A549 (cell line): ENCODE results near the gene FILIP1L.

Experiments
- BHLHE40 ChIP-seq: IDR thresholded peaks from 2 replicates; pipeline ENCODE4 v1.6.1; 2012; ENCODE audit warnings: low read depth, low read length, inconsistent platforms
- EP300 ChIP-seq, 2 experiments: fragments of >200 bp; sonication (Bioruptor Twin); formaldehyde crosslinking; IDR thresholded peaks; 2 replicates in 1 of 2; 3 replicates in 1 of 2; pipeline ENCODE4 v1.6.1; 2016 to 2017
- KDM1A ChIP-seq: fragments of 200-600 bp; sonication (generic); IDR thresholded peaks from 2 replicates; pipeline ENCODE4 v1.6.1; 2016; ENCODE audit warnings: low read depth, mild to moderate bottlenecking
- POLR2A ChIP-seq: IDR thresholded peaks from 2 replicates; pipeline ENCODE4 v1.6.1; 2012; ENCODE audit warnings: mild to moderate bottlenecking, low read length
- RFX5 ChIP-seq: fragments of 450-650 bp; IDR thresholded peaks from 2 replicates; pipeline ENCODE4 v1.7.1; 2014; ENCODE audit warnings: antibody characterized with exemption, mild to moderate bottlenecking, moderate library complexity
- TF ChIP-seq, protein P1 (sequence below): fragments of >200 bp; sonication (Bioruptor Twin); formaldehyde crosslinking; IDR thresholded peaks from 3 replicates; pipeline ENCODE4 v1.5.1; 2016
- TF ChIP-seq, protein P2 (sequence below): IDR thresholded peaks from 2 replicates; pipeline ENCODE4 v1.6.1; 2012

DNA sequence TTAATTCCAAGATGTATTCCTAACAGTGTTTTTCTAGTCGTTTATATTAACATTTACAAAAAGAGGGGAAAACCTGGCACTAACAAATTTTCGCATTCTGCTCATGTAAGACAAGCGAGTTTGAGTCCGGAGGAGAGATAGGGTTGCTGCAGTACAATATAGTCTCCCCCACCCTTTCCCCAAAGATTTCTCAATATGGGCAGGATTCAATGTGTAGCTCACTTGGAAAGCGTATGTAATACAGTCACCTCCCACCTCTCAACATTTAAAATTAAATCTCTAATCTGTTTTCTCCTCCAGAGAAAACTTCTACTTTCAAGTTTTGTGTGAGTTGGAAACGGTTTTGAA is 238.7 kb downstream of the FILIP1L start:
- TF ChIP-seq, protein P1, sequence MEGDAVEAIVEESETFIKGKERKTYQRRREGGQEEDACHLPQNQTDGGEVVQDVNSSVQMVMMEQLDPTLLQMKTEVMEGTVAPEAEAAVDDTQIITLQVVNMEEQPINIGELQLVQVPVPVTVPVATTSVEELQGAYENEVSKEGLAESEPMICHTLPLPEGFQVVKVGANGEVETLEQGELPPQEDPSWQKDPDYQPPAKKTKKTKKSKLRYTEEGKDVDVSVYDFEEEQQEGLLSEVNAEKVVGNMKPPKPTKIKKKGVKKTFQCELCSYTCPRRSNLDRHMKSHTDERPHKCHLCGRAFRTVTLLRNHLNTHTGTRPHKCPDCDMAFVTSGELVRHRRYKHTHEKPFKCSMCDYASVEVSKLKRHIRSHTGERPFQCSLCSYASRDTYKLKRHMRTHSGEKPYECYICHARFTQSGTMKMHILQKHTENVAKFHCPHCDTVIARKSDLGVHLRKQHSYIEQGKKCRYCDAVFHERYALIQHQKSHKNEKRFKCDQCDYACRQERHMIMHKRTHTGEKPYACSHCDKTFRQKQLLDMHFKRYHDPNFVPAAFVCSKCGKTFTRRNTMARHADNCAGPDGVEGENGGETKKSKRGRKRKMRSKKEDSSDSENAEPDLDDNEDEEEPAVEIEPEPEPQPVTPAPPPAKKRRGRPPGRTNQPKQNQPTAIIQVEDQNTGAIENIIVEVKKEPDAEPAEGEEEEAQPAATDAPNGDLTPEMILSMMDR: no peak
- no peak for TF ChIP-seq RFX5
- no peak for TF ChIP-seq KDM1A
- TF ChIP-seq, protein P2, sequence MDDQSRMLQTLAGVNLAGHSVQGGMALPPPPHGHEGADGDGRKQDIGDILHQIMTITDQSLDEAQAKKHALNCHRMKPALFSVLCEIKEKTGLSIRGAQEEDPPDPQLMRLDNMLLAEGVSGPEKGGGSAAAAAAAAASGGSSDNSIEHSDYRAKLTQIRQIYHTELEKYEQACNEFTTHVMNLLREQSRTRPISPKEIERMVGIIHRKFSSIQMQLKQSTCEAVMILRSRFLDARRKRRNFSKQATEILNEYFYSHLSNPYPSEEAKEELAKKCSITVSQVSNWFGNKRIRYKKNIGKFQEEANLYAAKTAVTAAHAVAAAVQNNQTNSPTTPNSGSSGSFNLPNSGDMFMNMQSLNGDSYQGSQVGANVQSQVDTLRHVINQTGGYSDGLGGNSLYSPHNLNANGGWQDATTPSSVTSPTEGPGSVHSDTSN: no peak
- no peak for TF ChIP-seq POLR2A
- TF ChIP-seq EP300 (IDR thresholded peaks at IDR 0.05): no peak
- TF ChIP-seq BHLHE40: no peak
